HFFc6 (cell line): ENCODE data around the gene HMOX2. TPM values are rescaled to one million over a fixed set of nuclear protein-coding genes. Genes with fewer than 3 reads are reported as not detected.

Experiments used
- DNase-seq: peaks from one replicate; pipeline ENCODE4 v3.0.0-alpha.2; 2018
- H3K27ac Mint-ChIP-seq: 2 replicates; pipeline ENCODE4 v1.8.0; 2020; ENCODE audit warnings: mild to moderate bottlenecking, mixed read lengths
- H3K27me3 Mint-ChIP-seq: 2 replicates; pipeline ENCODE4 v1.8.0; 2021; ENCODE audit warnings: mild to moderate bottlenecking, moderate library complexity, mixed read lengths; ENCODE audit not compliant: insufficient read depth
- H3K36me3 Mint-ChIP-seq: 2 replicates; pipeline ENCODE4 v1.8.0; 2021; ENCODE audit warnings: low read depth, mixed read lengths
- H3K4me1 Mint-ChIP-seq: 2 replicates; pipeline ENCODE4 v1.8.0; 2020; ENCODE audit warnings: low read depth, mixed read lengths
- H3K4me3 Mint-ChIP-seq: 2 replicates; pipeline ENCODE4 v1.8.0; 2020; ENCODE audit warnings: mild to moderate bottlenecking, moderate library complexity, mixed read lengths
- H3K9me3 Mint-ChIP-seq: 2 replicates; pipeline ENCODE4 v1.8.0; 2020; ENCODE audit warnings: mild to moderate bottlenecking, mixed read lengths
- total RNA-seq, 6 experiments: library from RNA; stranded (reverse); fragmentation: NEBNext Ultra II Directional; extraction: Animal tissue kit (Norgen Biotek cat#: 25700); gene quantifications; 2 replicates in 1 of 6; 3 replicates in 5 of 6; pipeline ENCODE4 v1.2.3, GENCODE V29; 2021
- TF ChIP-seq, protein P1 (sequence below): fragments of 200-600 bp; sonication (generic); IDR thresholded peaks from 2 replicates; pipeline ENCODE4 v1.5.0; 2021; ENCODE audit warnings: antibody characterized with exemption, mild to moderate bottlenecking

HMOX2 gene
- total RNA-seq, 6 experiments from 2014 or later, result 45.2 to 60.5 (median 54.9) TPM

- Mint-ChIP-seq H3K27ac (no peak overlapping the region), H3K4me1 (no peaks in the 10 kb centered on the region), H3K36me3 (no peaks in the 10 kb centered on the region), H3K4me3 (no peak overlapping the region), H3K27me3 (peaks cover 38% of the 10 kb centered on the region), H3K9me3 (no peaks in the 10 kb centered on the region)
- TF ChIP-seq, protein P1, sequence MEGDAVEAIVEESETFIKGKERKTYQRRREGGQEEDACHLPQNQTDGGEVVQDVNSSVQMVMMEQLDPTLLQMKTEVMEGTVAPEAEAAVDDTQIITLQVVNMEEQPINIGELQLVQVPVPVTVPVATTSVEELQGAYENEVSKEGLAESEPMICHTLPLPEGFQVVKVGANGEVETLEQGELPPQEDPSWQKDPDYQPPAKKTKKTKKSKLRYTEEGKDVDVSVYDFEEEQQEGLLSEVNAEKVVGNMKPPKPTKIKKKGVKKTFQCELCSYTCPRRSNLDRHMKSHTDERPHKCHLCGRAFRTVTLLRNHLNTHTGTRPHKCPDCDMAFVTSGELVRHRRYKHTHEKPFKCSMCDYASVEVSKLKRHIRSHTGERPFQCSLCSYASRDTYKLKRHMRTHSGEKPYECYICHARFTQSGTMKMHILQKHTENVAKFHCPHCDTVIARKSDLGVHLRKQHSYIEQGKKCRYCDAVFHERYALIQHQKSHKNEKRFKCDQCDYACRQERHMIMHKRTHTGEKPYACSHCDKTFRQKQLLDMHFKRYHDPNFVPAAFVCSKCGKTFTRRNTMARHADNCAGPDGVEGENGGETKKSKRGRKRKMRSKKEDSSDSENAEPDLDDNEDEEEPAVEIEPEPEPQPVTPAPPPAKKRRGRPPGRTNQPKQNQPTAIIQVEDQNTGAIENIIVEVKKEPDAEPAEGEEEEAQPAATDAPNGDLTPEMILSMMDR, result no peak
- DNase-seq, result no peak
Measured at GRCh38 chr16:4552541-4552940, 76.3 kb downstream of the HMOX2 start.

DNA sequence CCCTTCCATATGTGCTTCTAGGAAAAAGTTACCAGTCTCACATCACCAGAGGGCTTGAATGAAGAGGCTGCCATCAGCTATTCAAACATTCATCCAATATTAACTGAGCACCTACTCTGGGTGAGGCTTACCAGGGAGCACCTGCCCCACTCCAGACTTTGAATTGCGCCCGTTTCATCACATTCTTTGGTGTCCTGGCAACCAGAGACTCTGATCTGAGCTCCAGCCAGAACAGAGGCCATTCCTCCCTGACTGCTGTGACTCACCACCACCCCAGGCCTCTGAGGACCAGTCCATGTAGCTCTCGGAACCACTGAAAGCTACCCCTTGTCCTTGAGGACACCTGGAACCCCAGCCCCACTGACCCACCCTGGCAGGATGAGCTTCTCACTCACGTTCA, 79.9 kb downstream of the HMOX2 start, which contains the start of gene C16orf96:
C16orf96 (plus strand) TSS at position 229 of the 400 bp plus-strand sequence; CDS start at position 379, 150 bp downstream.
- Mint-ChIP-seq H3K27ac (no peak within 1 kb of the TSS), H3K4me1 (no peaks in the 10 kb centered on the region), H3K27me3 (peaks cover 47% of the 10 kb centered on the region), H3K4me3 (no peak within 1 kb of the TSS), H3K36me3 (no peaks in the 10 kb centered on the region), H3K9me3 (no peaks in the 10 kb centered on the region)
- TF ChIP-seq, protein P1, result no peak
- peak; percentile 6 for DNase-seq

DNA sequence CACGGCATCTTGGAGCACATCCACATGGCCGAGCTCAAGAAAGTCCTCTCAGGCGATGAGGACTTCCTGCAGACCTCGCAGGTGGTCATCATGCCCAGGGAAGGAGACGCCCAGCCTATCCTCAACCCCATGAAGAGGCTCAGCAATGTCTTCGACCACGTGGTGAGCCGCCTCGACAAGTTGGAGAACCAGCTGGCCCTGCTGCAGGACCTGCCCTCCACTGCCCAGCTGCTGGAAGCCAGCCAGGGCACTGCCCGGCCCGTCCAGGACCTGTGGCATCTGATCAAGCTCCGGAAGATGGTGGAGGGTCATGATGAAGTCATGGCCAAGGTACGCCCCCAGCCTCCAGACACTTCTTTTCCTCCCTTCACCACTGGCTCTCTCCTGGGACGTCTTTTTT, 80.4 kb downstream of the HMOX2 start:
- Mint-ChIP-seq H3K4me1 (no peaks in the 10 kb centered on the region), H3K4me3 (no peak overlapping the region), H3K9me3 (no peaks in the 10 kb centered on the region), H3K27ac (no peak overlapping the region), H3K27me3 (peaks cover 47% of the 10 kb centered on the region), H3K36me3 (no peaks in the 10 kb centered on the region)
- TF ChIP-seq, protein P1, result no peak
- no peak for DNase-seq

GRCh38 chr16:4557973-4558372, 81.8 kb downstream of the HMOX2 start:
- Mint-ChIP-seq H3K36me3 (no peaks in the 10 kb centered on the region), H3K27me3 (peaks cover 46% of the 10 kb centered on the region), H3K9me3 (no peaks in the 10 kb centered on the region), H3K4me3 (no peak overlapping the region), H3K27ac (no peak overlapping the region), H3K4me1 (no peaks in the 10 kb centered on the region)
- TF ChIP-seq, protein P1, result no peak
- no peak for DNase-seq

Other genes starting within 250 kb of the HMOX2 start
- not detected for gene SRL, start 234.3 kb upstream of the HMOX2 start, total RNA-seq
- gene TFAP4, start 203.4 kb upstream of the HMOX2 start, total RNA-seq, result 10 to 100 TPM in 3 of 6 experiments, 1 to 10 TPM in 3; 8.3 to 11.7 (median 10.1) TPM
- 10 to 100 TPM; 21.9 to 26.0 (median 23.5) TPM for gene GLIS2, start 160.3 kb upstream of the HMOX2 start, total RNA-seq
- gene PAM16, start 125.1 kb upstream of the HMOX2 start, total RNA-seq, result 10 to 100 TPM; 44.9 to 50.8 (median 46.1) TPM
- gene VASN, start 104.5 kb upstream of the HMOX2 start, total RNA-seq, result 100 to 1,000 TPM in 4 of 6 experiments, 10 to 100 TPM in 2; 92.0 to 131 (median 103) TPM
- gene CORO7, start 59.8 kb upstream of the HMOX2 start, total RNA-seq, result 10 to 100 TPM; 12.1 to 20.9 (median 17.2) TPM
- 10 to 100 TPM; 40.8 to 54.4 (median 45.1) TPM for gene DNAJA3, start 50.5 kb upstream of the HMOX2 start, total RNA-seq
- 10 to 100 TPM; 26.2 to 37.2 (median 33.7) TPM for gene NMRAL1, start 1.8 kb upstream of the HMOX2 start, total RNA-seq
- gene CDIP1, start 62.4 kb downstream of the HMOX2 start, total RNA-seq, result 1 to 10 TPM; 5.0 to 8.3 (median 6.4) TPM
- gene C16orf96, start 79.9 kb downstream of the HMOX2 start, total RNA-seq, result not detected
- 10 to 100 TPM; 23.5 to 33.2 (median 27.9) TPM for gene UBALD1, start 138.5 kb downstream of the HMOX2 start, total RNA-seq
- gene MGRN1, start 148.4 kb downstream of the HMOX2 start, total RNA-seq, result 10 to 100 TPM; 65.8 to 81.6 (median 69.1) TPM
- gene NUDT16L1, start 217.2 kb downstream of the HMOX2 start, total RNA-seq, result 10 to 100 TPM; 33.2 to 41.8 (median 34.3) TPM